K562 (cell line): ENCODE data around the gene COL1A1.

ENCODE experiments used
- ARID2 ChIP-seq: fragments of 450-650 bp; IDR thresholded peaks from 2 replicates; pipeline ENCODE4 v1.6.1; 2017; ENCODE audit warnings: antibody characterized with exemption, mild to moderate bottlenecking
- BRCA1 ChIP-seq, 2 experiments: fragments of 450-650 bp in 1 of 2; sonication (generic) in 1 of 2; formaldehyde crosslinking in 1 of 2; IDR thresholded peaks; 2 replicates each; pipeline versions ENCODE4 v1.5.0 to v1.6.1; 2017 to 2020; ENCODE audit warnings: mild to moderate bottlenecking in 1 of 2, missing genetic modification reagents in 1 of 2
- DPF2 ChIP-seq: fragments of 450-650 bp; IDR thresholded peaks from 2 replicates; pipeline ENCODE4 v1.6.1; 2016
- EP300 ChIP-seq: IDR thresholded peaks from 2 replicates; pipeline ENCODE4 v1.6.1; 2012; ENCODE audit warnings: low read length, improper control_type of control experiment
- ETV6 ChIP-seq, 3 experiments: fragments of 150-350 bp in 1 of 3; sonication (generic) in 1 of 3; formaldehyde crosslinking in 1 of 3; IDR thresholded peaks; 2 replicates each; pipeline versions ENCODE4 v1.6.1 to v1.8.0; 2014 to 2022; ENCODE audit warnings: borderline replicate concordance in 2 of 3, low read depth in 2 of 3, antibody characterized with exemption in 1 of 3, low read length in 1 of 3, mild to moderate bottlenecking in 1 of 3, missing genetic modification reagents in 1 of 3
- EZH2 ChIP-seq: IDR thresholded peaks from 2 replicates; pipeline ENCODE4 v1.6.1; 2012; ENCODE audit warnings: low read depth, mild to moderate bottlenecking, inconsistent platforms, low read length, borderline replicate concordance
- FOSL1 ChIP-seq: fragments of 200-800 bp; sonication (Bioruptor generic); conservative IDR thresholded peaks from 2 replicates; pipeline ENCODE4 v1.6.1; 2016; ENCODE audit warnings: missing genetic modification characterization, missing compliant biosample characterization
- HIVEP1 ChIP-seq: fragments of 250-450 bp; sonication (Bioruptor Pico); IDR thresholded peaks from 2 replicates; pipeline ENCODE4 v1.4.0; 2020; ENCODE audit warnings: mild to moderate bottlenecking
- POU5F1 ChIP-seq: fragments of 150-350 bp; IDR thresholded peaks from 2 replicates; pipeline ENCODE4 v1.6.1; 2014; ENCODE audit warnings: borderline replicate concordance, low read length, low read depth, mild to moderate bottlenecking; ENCODE audit not compliant: partially characterized antibody
- RCOR1 ChIP-seq, 2 experiments: IDR thresholded peaks; 2 replicates each; pipeline ENCODE4 v1.6.1; 2012; ENCODE audit warnings: low read depth in 2 of 2, low read length in 2 of 2, borderline replicate concordance in 1 of 2, improper control_type of control experiment in 1 of 2
- TF ChIP-seq, protein P1 (sequence below): sonication (generic); formaldehyde crosslinking; IDR thresholded peaks from 2 replicates; pipeline ENCODE4 v1.8.0; 2022; ENCODE audit warnings: mild to moderate bottlenecking, missing genetic modification reagents, borderline replicate concordance
- TF ChIP-seq, protein P2 (sequence below): fragments of 150-350 bp; IDR thresholded peaks from 2 replicates; pipeline ENCODE4 v1.6.1; 2014; ENCODE audit warnings: low read depth, mild to moderate bottlenecking, low read length, borderline replicate concordance
- TF ChIP-seq, protein P3 (sequence below): fragments of 250-450 bp; sonication (Bioruptor Pico); IDR thresholded peaks from 2 replicates; pipeline ENCODE4 v1.8.0; 2022; ENCODE audit warnings: inconsistent platforms, mild to moderate bottlenecking, moderate library complexity, borderline replicate concordance
- TF ChIP-seq, protein P4 (sequence below), 3 experiments: IDR thresholded peaks in 2 of 3; conservative IDR thresholded peaks in 1 of 3; 2 replicates each; pipeline ENCODE4 v1.5.1; 2011 to 2012; ENCODE audit warnings: low read length in 3 of 3, mild to moderate bottlenecking in 3 of 3, control low read depth in 2 of 3, improper control_type of control experiment in 1 of 3, inconsistent platforms in 1 of 3, low read depth in 1 of 3, mixed read lengths in 1 of 3, moderate library complexity in 1 of 3; ENCODE audit not compliant: insufficient read depth in 2 of 3

DNA sequence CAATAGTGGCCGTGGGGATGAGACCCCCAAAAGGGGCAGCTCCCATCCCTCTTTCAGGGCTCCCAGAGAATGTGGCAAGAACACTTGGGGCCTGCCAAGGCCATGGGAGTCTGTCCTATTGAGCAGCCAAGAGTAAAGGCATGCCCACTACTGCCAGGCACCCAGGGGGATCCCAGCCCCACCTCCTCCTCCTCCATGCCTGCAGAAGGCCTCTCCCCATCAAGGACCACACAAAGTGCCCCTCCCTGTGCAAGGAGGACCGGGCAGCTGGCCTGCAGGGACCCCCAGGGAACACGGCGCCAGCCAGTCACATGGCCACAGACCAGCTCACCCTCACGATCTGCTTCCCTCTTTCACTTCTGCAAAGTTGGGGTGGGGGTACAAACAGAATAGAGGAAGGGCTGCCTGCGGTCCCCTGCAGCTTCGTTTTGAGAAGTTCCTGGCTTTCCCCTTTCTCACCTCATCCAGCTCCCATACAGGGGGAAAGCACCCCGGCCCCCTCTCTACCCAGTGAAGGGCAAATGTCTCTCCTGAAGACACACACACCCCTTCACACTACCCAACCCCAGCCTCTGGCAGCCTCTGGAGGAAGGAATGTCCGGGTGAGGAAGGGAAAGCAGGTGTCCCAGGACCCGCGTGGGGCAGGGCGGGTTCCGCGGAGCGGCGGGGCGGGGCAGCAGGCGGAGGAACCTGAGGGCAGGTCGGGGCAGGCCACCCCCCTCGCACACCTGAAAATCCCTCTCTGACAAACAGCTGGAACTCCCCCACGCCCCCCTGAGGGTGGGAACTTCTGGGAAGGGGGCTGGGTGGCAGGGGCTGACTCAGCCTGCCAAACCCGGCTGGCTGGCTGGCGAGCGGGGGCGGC is 53.0 kb downstream of the COL1A1 start:
- TF ChIP-seq, protein P1, sequence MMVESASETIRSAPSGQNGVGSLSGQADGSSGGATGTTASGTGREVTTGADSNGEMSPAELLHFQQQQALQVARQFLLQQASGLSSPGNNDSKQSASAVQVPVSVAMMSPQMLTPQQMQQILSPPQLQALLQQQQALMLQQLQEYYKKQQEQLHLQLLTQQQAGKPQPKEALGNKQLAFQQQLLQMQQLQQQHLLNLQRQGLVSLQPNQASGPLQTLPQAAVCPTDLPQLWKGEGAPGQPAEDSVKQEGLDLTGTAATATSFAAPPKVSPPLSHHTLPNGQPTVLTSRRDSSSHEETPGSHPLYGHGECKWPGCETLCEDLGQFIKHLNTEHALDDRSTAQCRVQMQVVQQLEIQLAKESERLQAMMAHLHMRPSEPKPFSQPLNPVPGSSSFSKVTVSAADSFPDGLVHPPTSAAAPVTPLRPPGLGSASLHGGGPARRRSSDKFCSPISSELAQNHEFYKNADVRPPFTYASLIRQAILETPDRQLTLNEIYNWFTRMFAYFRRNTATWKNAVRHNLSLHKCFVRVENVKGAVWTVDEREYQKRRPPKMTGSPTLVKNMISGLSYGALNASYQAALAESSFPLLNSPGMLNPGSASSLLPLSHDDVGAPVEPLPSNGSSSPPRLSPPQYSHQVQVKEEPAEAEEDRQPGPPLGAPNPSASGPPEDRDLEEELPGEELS (CRISPR knock-in tag), result no peak
- TF ChIP-seq FOSL1 (tag) (no peak), ETV6 (IDR thresholded peaks at IDR 0.05; ENCODE audit: borderline replicate concordance in 1 of 2, low read depth in 2 of 2, low read length in 1 of 2) (no peak), ETV6 (CRISPR knock-in tag; IDR thresholded peaks at IDR 0.05; ENCODE audit: borderline replicate concordance) (no peak), DPF2 (no peak), HIVEP1 (CRISPR knock-in tag) (no peak), BRCA1 (IDR thresholded peaks at IDR 0.05) (no peak), BRCA1 (CRISPR knock-in tag; IDR thresholded peaks at IDR 0.05) (no peak), EP300 (no peak), EZH2 (no peak), RCOR1 (IDR thresholded peaks at IDR 0.05; ENCODE audit: borderline replicate concordance in 1 of 2, low read depth in 2 of 2, low read length in 2 of 2) (no peak), ARID2 (no peak), POU5F1 (no peak)
- TF ChIP-seq, protein P2, sequence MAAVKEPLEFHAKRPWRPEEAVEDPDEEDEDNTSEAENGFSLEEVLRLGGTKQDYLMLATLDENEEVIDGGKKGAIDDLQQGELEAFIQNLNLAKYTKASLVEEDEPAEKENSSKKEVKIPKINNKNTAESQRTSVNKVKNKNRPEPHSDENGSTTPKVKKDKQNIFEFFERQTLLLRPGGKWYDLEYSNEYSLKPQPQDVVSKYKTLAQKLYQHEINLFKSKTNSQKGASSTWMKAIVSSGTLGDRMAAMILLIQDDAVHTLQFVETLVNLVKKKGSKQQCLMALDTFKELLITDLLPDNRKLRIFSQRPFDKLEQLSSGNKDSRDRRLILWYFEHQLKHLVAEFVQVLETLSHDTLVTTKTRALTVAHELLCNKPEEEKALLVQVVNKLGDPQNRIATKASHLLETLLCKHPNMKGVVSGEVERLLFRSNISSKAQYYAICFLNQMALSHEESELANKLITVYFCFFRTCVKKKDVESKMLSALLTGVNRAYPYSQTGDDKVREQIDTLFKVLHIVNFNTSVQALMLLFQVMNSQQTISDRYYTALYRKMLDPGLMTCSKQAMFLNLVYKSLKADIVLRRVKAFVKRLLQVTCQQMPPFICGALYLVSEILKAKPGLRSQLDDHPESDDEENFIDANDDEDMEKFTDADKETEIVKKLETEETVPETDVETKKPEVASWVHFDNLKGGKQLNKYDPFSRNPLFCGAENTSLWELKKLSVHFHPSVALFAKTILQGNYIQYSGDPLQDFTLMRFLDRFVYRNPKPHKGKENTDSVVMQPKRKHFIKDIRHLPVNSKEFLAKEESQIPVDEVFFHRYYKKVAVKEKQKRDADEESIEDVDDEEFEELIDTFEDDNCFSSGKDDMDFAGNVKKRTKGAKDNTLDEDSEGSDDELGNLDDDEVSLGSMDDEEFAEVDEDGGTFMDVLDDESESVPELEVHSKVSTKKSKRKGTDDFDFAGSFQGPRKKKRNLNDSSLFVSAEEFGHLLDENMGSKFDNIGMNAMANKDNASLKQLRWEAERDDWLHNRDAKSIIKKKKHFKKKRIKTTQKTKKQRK, result no peak
- TF ChIP-seq, protein P3, sequence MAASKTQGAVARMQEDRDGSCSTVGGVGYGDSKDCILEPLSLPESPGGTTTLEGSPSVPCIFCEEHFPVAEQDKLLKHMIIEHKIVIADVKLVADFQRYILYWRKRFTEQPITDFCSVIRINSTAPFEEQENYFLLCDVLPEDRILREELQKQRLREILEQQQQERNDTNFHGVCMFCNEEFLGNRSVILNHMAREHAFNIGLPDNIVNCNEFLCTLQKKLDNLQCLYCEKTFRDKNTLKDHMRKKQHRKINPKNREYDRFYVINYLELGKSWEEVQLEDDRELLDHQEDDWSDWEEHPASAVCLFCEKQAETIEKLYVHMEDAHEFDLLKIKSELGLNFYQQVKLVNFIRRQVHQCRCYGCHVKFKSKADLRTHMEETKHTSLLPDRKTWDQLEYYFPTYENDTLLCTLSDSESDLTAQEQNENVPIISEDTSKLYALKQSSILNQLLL (CRISPR knock-in tag), result no peak
- TF ChIP-seq, protein P4, sequence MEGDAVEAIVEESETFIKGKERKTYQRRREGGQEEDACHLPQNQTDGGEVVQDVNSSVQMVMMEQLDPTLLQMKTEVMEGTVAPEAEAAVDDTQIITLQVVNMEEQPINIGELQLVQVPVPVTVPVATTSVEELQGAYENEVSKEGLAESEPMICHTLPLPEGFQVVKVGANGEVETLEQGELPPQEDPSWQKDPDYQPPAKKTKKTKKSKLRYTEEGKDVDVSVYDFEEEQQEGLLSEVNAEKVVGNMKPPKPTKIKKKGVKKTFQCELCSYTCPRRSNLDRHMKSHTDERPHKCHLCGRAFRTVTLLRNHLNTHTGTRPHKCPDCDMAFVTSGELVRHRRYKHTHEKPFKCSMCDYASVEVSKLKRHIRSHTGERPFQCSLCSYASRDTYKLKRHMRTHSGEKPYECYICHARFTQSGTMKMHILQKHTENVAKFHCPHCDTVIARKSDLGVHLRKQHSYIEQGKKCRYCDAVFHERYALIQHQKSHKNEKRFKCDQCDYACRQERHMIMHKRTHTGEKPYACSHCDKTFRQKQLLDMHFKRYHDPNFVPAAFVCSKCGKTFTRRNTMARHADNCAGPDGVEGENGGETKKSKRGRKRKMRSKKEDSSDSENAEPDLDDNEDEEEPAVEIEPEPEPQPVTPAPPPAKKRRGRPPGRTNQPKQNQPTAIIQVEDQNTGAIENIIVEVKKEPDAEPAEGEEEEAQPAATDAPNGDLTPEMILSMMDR (IDR thresholded peaks at IDR 0.05 in 2 of 3, conservative IDR thresholded peaks at IDR 0.05 in 1 of 3; ENCODE audit: insufficient read depth in 2 of 3, low read depth in 1 of 3, low read length in 3 of 3), result no peak
